IPS-18a (cell line): ENCODE results near the gene CHDH.

ENCODE experiments used
- H3K27ac ChIP-seq: one replicate; pipeline ENCODE4 v1.5.1; 2013; ENCODE audit warnings: low read length
- H3K27me3 ChIP-seq: one replicate; pipeline ENCODE4 v1.6.1; 2013; ENCODE audit warnings: mild to moderate bottlenecking, low read length; ENCODE audit not compliant: control insufficient read depth, insufficient read depth
- H3K36me3 ChIP-seq: one replicate; pipeline ENCODE4 v1.6.1; 2013; ENCODE audit warnings: low read depth, low read length; ENCODE audit not compliant: control insufficient read depth
- H3K4me1 ChIP-seq: one replicate; pipeline ENCODE4 v1.6.1; 2013; ENCODE audit warnings: low read depth, low read length; ENCODE audit not compliant: control insufficient read depth
- H3K4me3 ChIP-seq: one replicate; pipeline ENCODE4 v1.5.1; 2013; ENCODE audit warnings: low read length
- H3K9ac ChIP-seq: one replicate; pipeline ENCODE4 v1.6.1; 2013; ENCODE audit warnings: mild to moderate bottlenecking, low read length, moderate library complexity
- H3K9me3 ChIP-seq: one replicate; pipeline ENCODE4 v1.6.1; 2013; ENCODE audit warnings: low read depth, low read length; ENCODE audit not compliant: control insufficient read depth

Gene CHDH

GRCh38 chr3:53775018-53775417 is 71.2 kb downstream of the CHDH start:
- Histone ChIP-seq H3K27me3 (no peaks in the 10 kb centered on the region), H3K4me3 (no peak overlapping the region), H3K27ac (no peak overlapping the region), H3K9me3 (no peaks in the 10 kb centered on the region), H3K36me3 (no peaks in the 10 kb centered on the region), H3K9ac (no peak overlapping the region), H3K4me1 (no peaks in the 10 kb centered on the region)

GRCh38 chr3:53774414-53774813 is 71.8 kb downstream of the CHDH start:
- Histone ChIP-seq H3K4me3 (no peak overlapping the region), H3K4me1 (peaks cover 2% of the 10 kb centered on the region), H3K27me3 (no peaks in the 10 kb centered on the region), H3K9me3 (no peaks in the 10 kb centered on the region), H3K27ac (no peak overlapping the region), H3K36me3 (no peaks in the 10 kb centered on the region), H3K9ac (no peak overlapping the region)

- Histone ChIP-seq H3K9me3 (no peaks in the 10 kb centered on the region), H3K27me3 (no peaks in the 10 kb centered on the region), H3K9ac (no peak overlapping the region), H3K4me3 (no peak overlapping the region), H3K27ac (no peak overlapping the region), H3K4me1 (peaks cover 8% of the 10 kb centered on the region), H3K36me3 (no peaks in the 10 kb centered on the region)
Measured at GRCh38 chr3:53773611-53774368, 72.4 kb downstream of the CHDH start.

- Histone ChIP-seq H3K4me3 (no peak overlapping the region), H3K9ac (no peak overlapping the region), H3K27me3 (no peaks in the 10 kb centered on the region), H3K36me3 (no peaks in the 10 kb centered on the region), H3K9me3 (no peaks in the 10 kb centered on the region), H3K4me1 (peaks cover 14% of the 10 kb centered on the region), H3K27ac (no peak overlapping the region)
Measured at GRCh38 chr3:53773021-53773436, 73.2 kb downstream of the CHDH start.

GRCh38 chr3:53772562-53772961 is 73.7 kb downstream of the CHDH start:
- no peak overlapping the region for H3K27ac ChIP-seq
- no peaks in the 10 kb centered on the region for H3K36me3 ChIP-seq
- no peak overlapping the region for H3K9ac ChIP-seq
- no peaks in the 10 kb centered on the region for H3K27me3 ChIP-seq
- peaks cover 14% of the 10 kb centered on the region for H3K4me1 ChIP-seq
- no peaks in the 10 kb centered on the region for H3K9me3 ChIP-seq
- H3K4me3 ChIP-seq, result no peak overlapping the region

GRCh38 chr3:53768478-53769459 is 77.5 kb downstream of the CHDH start:
- Histone ChIP-seq H3K27me3 (no peaks in the 10 kb centered on the region), H3K4me1 (peaks cover 14% of the 10 kb centered on the region), H3K9me3 (no peaks in the 10 kb centered on the region), H3K9ac (no peak overlapping the region), H3K4me3 (no peak overlapping the region), H3K27ac (no peak overlapping the region), H3K36me3 (no peaks in the 10 kb centered on the region)

- H3K9me3 ChIP-seq, result no peaks in the 10 kb centered on the region
- H3K27ac ChIP-seq, result no peak overlapping the region
- no peaks in the 10 kb centered on the region for H3K36me3 ChIP-seq
- H3K9ac ChIP-seq, result no peak overlapping the region
- peaks cover 14% of the 10 kb centered on the region for H3K4me1 ChIP-seq
- H3K27me3 ChIP-seq, result no peaks in the 10 kb centered on the region
- no peak overlapping the region for H3K4me3 ChIP-seq
Measured at GRCh38 chr3:53766706-53767105, 79.5 kb downstream of the CHDH start.

GRCh38 chr3:53765753-53766152 is 80.5 kb downstream of the CHDH start:
- H3K36me3 ChIP-seq, result no peaks in the 10 kb centered on the region
- H3K4me3 ChIP-seq, result no peak overlapping the region
- no peaks in the 10 kb centered on the region for H3K9me3 ChIP-seq
- no peaks in the 10 kb centered on the region for H3K27me3 ChIP-seq
- H3K27ac ChIP-seq, result no peak overlapping the region
- H3K9ac ChIP-seq, result no peak overlapping the region
- peaks cover 14% of the 10 kb centered on the region for H3K4me1 ChIP-seq

- H3K27me3 ChIP-seq, result no peaks in the 10 kb centered on the region
- peaks cover 10% of the 10 kb centered on the region for H3K4me1 ChIP-seq
- no peak overlapping the region for H3K4me3 ChIP-seq
- H3K36me3 ChIP-seq, result no peaks in the 10 kb centered on the region
- H3K9me3 ChIP-seq, result no peaks in the 10 kb centered on the region
- H3K27ac ChIP-seq, result no peak overlapping the region
- no peak overlapping the region for H3K9ac ChIP-seq
Measured at GRCh38 chr3:53764026-53764775, 82.0 kb downstream of the CHDH start.

GRCh38 chr3:53763353-53763752 is 82.9 kb downstream of the CHDH start:
- Histone ChIP-seq H3K9me3 (no peaks in the 10 kb centered on the region), H3K4me3 (no peak overlapping the region), H3K27ac (no peak overlapping the region), H3K36me3 (no peaks in the 10 kb centered on the region), H3K4me1 (peaks cover 2% of the 10 kb centered on the region), H3K27me3 (no peaks in the 10 kb centered on the region), H3K9ac (no peak overlapping the region)
